ENCODE data around the gene MID1.

Gene MID1

DNA sequence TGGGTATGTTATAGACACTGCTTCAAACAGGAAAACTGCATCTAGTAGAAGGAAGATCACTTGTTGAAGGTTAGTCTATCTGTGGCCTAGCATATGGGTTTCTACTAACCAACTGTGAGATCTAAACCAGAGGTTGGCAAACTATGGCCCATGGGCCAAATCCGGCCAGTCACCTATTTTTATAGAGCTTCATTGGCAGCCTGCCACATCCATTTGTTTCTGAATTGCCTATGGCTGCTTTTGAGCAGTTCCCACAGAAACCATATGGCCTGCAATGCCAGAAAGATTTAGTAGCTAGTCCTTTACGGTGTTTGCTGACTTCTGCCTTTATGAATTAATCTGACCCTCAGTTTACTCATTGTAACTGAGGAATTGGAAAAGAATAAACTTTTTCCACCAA lies 71.1 kb downstream of the MID1 start:
- H3K4me2 ChIP-seq (ENCODE audit: low read length, poor library complexity, severe bottlenecking): no peak overlapping the region
- no peak overlapping the region for H3K18ac ChIP-seq (ENCODE audit: low read depth in 1 of 2, low read length in 2 of 2)
- H3K27ac ChIP-seq (ENCODE audit: low read length, poor library complexity, severe bottlenecking): no peak overlapping the region
- H2BK5ac ChIP-seq (ENCODE audit: low read depth, low read length, poor library complexity, severe bottlenecking): no peak overlapping the region
- H2AFZ ChIP-seq (ENCODE audit: low read depth, low read length): no peak overlapping the region
- H2BK15ac ChIP-seq (ENCODE audit: low read depth, poor library complexity, severe bottlenecking): no peak overlapping the region
- no peaks in the 10 kb centered on the region for H3K27me3 ChIP-seq (ENCODE audit: control insufficient read depth in 1 of 2, insufficient read depth in 1 of 2, low read length in 2 of 2)
- H3K23ac ChIP-seq (ENCODE audit: low read length in 2 of 2): no peak overlapping the region
- no peak overlapping the region for H2BK120ac ChIP-seq (ENCODE audit: low read depth, low read length)
- H3K9ac ChIP-seq (ENCODE audit: low read length): no peak overlapping the region
- no peak overlapping the region for H3K4me3 ChIP-seq (ENCODE audit: insufficient read depth in 1 of 2, low read depth in 1 of 2, low read length in 2 of 2)
- no peak for DNase-seq
- no peaks in the 10 kb centered on the region for H3K79me1 ChIP-seq (replicated peaks; ENCODE audit: low read length, poor library complexity, severe bottlenecking)
- H4K91ac ChIP-seq (ENCODE audit: low read length): no peak overlapping the region
- H3K4ac ChIP-seq (ENCODE audit: low read depth in 1 of 2, low read length in 2 of 2): no peak overlapping the region
- H3K4me1 ChIP-seq (ENCODE audit: control insufficient read depth, insufficient read depth, low read depth, low read length): no peaks in the 10 kb centered on the region
- H2AK5ac ChIP-seq (ENCODE audit: low read length, severe bottlenecking): no peak overlapping the region
- no peak overlapping the region for H3K14ac ChIP-seq (ENCODE audit: low read length in 2 of 2)
- no peak overlapping the region for H2BK12ac ChIP-seq (ENCODE audit: low read length in 2 of 2)
- no peaks in the 10 kb centered on the region for H3K36me3 ChIP-seq (ENCODE audit: control insufficient read depth in 1 of 2, insufficient read depth in 2 of 2, low read depth in 1 of 2, low read length in 2 of 2)
- no peak overlapping the region for H4K8ac ChIP-seq (ENCODE audit: low read length)
- 87% methylated on average over 2 of the region's 2 CpGs for WGBS
- H3K9me3 ChIP-seq (ENCODE audit: control insufficient read depth, low read length): no peaks in the 10 kb centered on the region

DNA sequence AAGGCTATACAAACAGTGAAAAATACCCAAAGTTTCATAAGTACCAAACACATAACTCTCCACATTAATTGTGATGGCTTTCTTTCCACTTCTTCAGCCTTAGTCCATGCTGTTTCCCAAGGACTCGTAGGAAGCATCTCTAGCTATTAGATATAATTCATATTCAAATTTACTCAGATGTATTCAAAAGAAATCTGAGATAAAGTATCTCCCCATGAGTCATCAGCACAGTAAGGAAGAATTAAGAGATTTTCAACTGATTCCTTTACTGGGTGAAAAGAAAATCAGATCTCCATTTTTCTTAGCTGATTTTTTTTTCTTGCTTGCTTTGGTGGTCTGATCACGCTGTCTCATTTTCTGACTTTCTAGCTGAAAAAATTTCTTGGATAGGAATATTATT lies 71.7 kb downstream of the MID1 start:
- Histone ChIP-seq H3K18ac (ENCODE audit: low read depth in 1 of 2, low read length in 2 of 2) (no peak overlapping the region), H3K4me3 (ENCODE audit: insufficient read depth in 1 of 2, low read depth in 1 of 2, low read length in 2 of 2) (no peak overlapping the region), H4K91ac (ENCODE audit: low read length) (no peak overlapping the region), H2AK5ac (ENCODE audit: low read length, severe bottlenecking) (no peak overlapping the region), H2BK12ac (ENCODE audit: low read length in 2 of 2) (no peak overlapping the region), H2BK5ac (ENCODE audit: low read depth, low read length, poor library complexity, severe bottlenecking) (no peak overlapping the region), H4K8ac (ENCODE audit: low read length) (no peak overlapping the region), H3K27me3 (ENCODE audit: control insufficient read depth in 1 of 2, insufficient read depth in 1 of 2, low read length in 2 of 2) (no peaks in the 10 kb centered on the region), H3K9me3 (ENCODE audit: control insufficient read depth, low read length) (no peaks in the 10 kb centered on the region), H3K4me2 (ENCODE audit: low read length, poor library complexity, severe bottlenecking) (no peak overlapping the region), H2BK15ac (ENCODE audit: low read depth, poor library complexity, severe bottlenecking) (no peak overlapping the region), H3K79me1 (replicated peaks; ENCODE audit: low read length, poor library complexity, severe bottlenecking) (no peaks in the 10 kb centered on the region), H3K4ac (ENCODE audit: low read depth in 1 of 2, low read length in 2 of 2) (no peak overlapping the region), H3K14ac (ENCODE audit: low read length in 2 of 2) (no peak overlapping the region), H2BK120ac (ENCODE audit: low read depth, low read length) (no peak overlapping the region), H3K36me3 (ENCODE audit: control insufficient read depth in 1 of 2, insufficient read depth in 2 of 2, low read depth in 1 of 2, low read length in 2 of 2) (no peaks in the 10 kb centered on the region), H3K27ac (ENCODE audit: low read length, poor library complexity, severe bottlenecking) (no peak overlapping the region), H3K9ac (ENCODE audit: low read length) (no peak overlapping the region), H2AFZ (ENCODE audit: low read depth, low read length) (no peak overlapping the region), H3K23ac (ENCODE audit: low read length in 2 of 2) (no peak overlapping the region), H3K4me1 (ENCODE audit: control insufficient read depth, insufficient read depth, low read depth, low read length) (no peaks in the 10 kb centered on the region)
- no peak for DNase-seq
- whole genome bisulfite sequencing: no CpG with 5 or more reads among the region's 2 CpGs

DNA sequence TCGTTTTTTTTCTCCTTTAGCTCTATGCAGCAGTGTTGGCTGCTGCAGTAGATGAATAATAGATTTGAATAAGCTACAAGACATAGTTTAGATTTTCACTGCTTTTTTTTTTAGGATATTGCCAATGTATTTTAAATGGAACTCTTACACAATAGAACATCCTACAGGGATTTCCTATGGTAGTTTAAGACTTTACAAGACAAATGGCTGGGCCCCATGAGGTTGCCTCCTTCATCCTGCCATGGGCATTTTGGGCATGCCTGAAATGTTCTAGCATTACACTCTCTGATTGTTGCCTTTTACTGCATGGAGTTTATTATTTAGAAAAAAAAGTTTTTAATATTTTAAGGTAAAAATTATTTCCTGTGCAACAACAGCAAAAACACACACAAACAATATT lies 74.5 kb downstream of the MID1 start:
- H3K36me3 ChIP-seq (ENCODE audit: control insufficient read depth in 1 of 2, insufficient read depth in 2 of 2, low read depth in 1 of 2, low read length in 2 of 2): no peaks in the 10 kb centered on the region
- H2AFZ ChIP-seq (ENCODE audit: low read depth, low read length): no peak overlapping the region
- no peak overlapping the region for H3K23ac ChIP-seq (ENCODE audit: low read length in 2 of 2)
- no peak for DNase-seq
- no peaks in the 10 kb centered on the region for H3K4me1 ChIP-seq (ENCODE audit: control insufficient read depth, insufficient read depth, low read depth, low read length)
- H4K91ac ChIP-seq (ENCODE audit: low read length): no peak overlapping the region
- no CpG with 5 or more reads among the region's 1 CpG for WGBS
- no peak overlapping the region for H2BK5ac ChIP-seq (ENCODE audit: low read depth, low read length, poor library complexity, severe bottlenecking)
- no peak overlapping the region for H2BK15ac ChIP-seq (ENCODE audit: low read depth, poor library complexity, severe bottlenecking)
- no peak overlapping the region for H2BK12ac ChIP-seq (ENCODE audit: low read length in 2 of 2)
- H3K4me3 ChIP-seq (ENCODE audit: insufficient read depth in 1 of 2, low read depth in 1 of 2, low read length in 2 of 2): no peak overlapping the region
- peaks cover 1% of the 10 kb centered on the region for H3K79me1 ChIP-seq (replicated peaks; ENCODE audit: low read length, poor library complexity, severe bottlenecking)
- no peak overlapping the region for H4K8ac ChIP-seq (ENCODE audit: low read length)
- H3K14ac ChIP-seq (ENCODE audit: low read length in 2 of 2): no peak overlapping the region
- H3K18ac ChIP-seq (ENCODE audit: low read depth in 1 of 2, low read length in 2 of 2): no peak overlapping the region
- no peak overlapping the region for H2BK120ac ChIP-seq (ENCODE audit: low read depth, low read length)
- no peaks in the 10 kb centered on the region for H3K27me3 ChIP-seq (ENCODE audit: control insufficient read depth in 1 of 2, insufficient read depth in 1 of 2, low read length in 2 of 2)
- H2AK5ac ChIP-seq (ENCODE audit: low read length, severe bottlenecking): no peak overlapping the region
- H3K4me2 ChIP-seq (ENCODE audit: low read length, poor library complexity, severe bottlenecking): no peak overlapping the region
- H3K4ac ChIP-seq (ENCODE audit: low read depth in 1 of 2, low read length in 2 of 2): no peak overlapping the region
- no peak overlapping the region for H3K27ac ChIP-seq (ENCODE audit: low read length, poor library complexity, severe bottlenecking)
- H3K9me3 ChIP-seq (ENCODE audit: control insufficient read depth, low read length): no peaks in the 10 kb centered on the region
- no peak overlapping the region for H3K9ac ChIP-seq (ENCODE audit: low read length)

DNA sequence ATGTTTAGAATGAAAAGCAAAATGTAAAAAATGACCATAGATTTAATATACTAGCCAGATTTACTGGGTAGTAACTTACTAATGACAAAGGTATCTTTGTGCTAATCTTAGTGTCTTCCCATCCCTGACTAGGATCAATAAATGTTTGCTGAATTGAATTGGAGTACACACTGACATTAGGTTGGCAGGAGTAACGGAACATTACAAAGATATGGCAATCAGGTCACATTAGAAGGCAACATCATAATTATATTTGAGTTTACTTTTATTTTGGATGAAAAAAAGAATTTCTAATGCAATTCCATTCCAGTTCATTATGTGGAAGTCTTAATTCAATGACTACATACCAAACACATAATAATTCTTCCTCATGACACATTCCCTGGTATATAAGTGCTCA lies 77.8 kb downstream of the MID1 start:
- H2AK5ac ChIP-seq (ENCODE audit: low read length, severe bottlenecking): no peak overlapping the region
- H3K27me3 ChIP-seq (ENCODE audit: control insufficient read depth in 1 of 2, insufficient read depth in 1 of 2, low read length in 2 of 2): no peaks in the 10 kb centered on the region
- no peaks in the 10 kb centered on the region for H3K4me1 ChIP-seq (ENCODE audit: control insufficient read depth, insufficient read depth, low read depth, low read length)
- H3K23ac ChIP-seq (ENCODE audit: low read length in 2 of 2): no peak overlapping the region
- no peak overlapping the region for H3K9ac ChIP-seq (ENCODE audit: low read length)
- no peak overlapping the region for H2BK12ac ChIP-seq (ENCODE audit: low read length in 2 of 2)
- no peak overlapping the region for H2AFZ ChIP-seq (ENCODE audit: low read depth, low read length)
- no peak for DNase-seq
- no peak overlapping the region for H2BK5ac ChIP-seq (ENCODE audit: low read depth, low read length, poor library complexity, severe bottlenecking)
- H3K9me3 ChIP-seq (ENCODE audit: control insufficient read depth, low read length): no peaks in the 10 kb centered on the region
- H3K4me3 ChIP-seq (ENCODE audit: insufficient read depth in 1 of 2, low read depth in 1 of 2, low read length in 2 of 2): no peak overlapping the region
- no peak overlapping the region for H2BK15ac ChIP-seq (ENCODE audit: low read depth, poor library complexity, severe bottlenecking)
- no peak overlapping the region for H3K14ac ChIP-seq (ENCODE audit: low read length in 2 of 2)
- no peak overlapping the region for H4K91ac ChIP-seq (ENCODE audit: low read length)
- peaks cover 3% of the 10 kb centered on the region for H3K79me1 ChIP-seq (replicated peaks; ENCODE audit: low read length, poor library complexity, severe bottlenecking)
- no peak overlapping the region for H3K4ac ChIP-seq (ENCODE audit: low read depth in 1 of 2, low read length in 2 of 2)
- H3K4me2 ChIP-seq (ENCODE audit: low read length, poor library complexity, severe bottlenecking): no peak overlapping the region
- no CpG with 5 or more reads among the region's 1 CpG for WGBS
- no peaks in the 10 kb centered on the region for H3K36me3 ChIP-seq (ENCODE audit: control insufficient read depth in 1 of 2, insufficient read depth in 2 of 2, low read depth in 1 of 2, low read length in 2 of 2)
- no peak overlapping the region for H4K8ac ChIP-seq (ENCODE audit: low read length)
- no peak overlapping the region for H3K18ac ChIP-seq (ENCODE audit: low read depth in 1 of 2, low read length in 2 of 2)
- no peak overlapping the region for H3K27ac ChIP-seq (ENCODE audit: low read length, poor library complexity, severe bottlenecking)
- no peak overlapping the region for H2BK120ac ChIP-seq (ENCODE audit: low read depth, low read length)

All from mesenchymal stem cell (in vitro differentiated cells and primary cell).